Bronchial epithelial cell (primary cell): ENCODE measurements around the gene SKAP2. TPM values are rescaled to one million over a fixed set of nuclear protein-coding genes. Genes with fewer than 3 reads are reported as not detected.

Experiments used
- DNase-seq: peaks from one replicate; pipeline ENCODE4 v3.0.0-alpha.2; 2010; ENCODE audit warnings: low read depth
- FAIRE-seq: peaks from 2 replicates; lab custom pipeline; 2011; peaks lifted over from hg19 to GRCh38; lab: Jason Lieb, UNC
- H3K27me3 ChIP-seq: 2 replicates; pipeline ENCODE4 v1.5.1; 2011; ENCODE audit warnings: low read length; ENCODE audit not compliant: control insufficient read depth, insufficient read depth
- H3K36me3 ChIP-seq: 2 replicates; pipeline ENCODE4 v1.5.1; 2011; ENCODE audit warnings: low read length; ENCODE audit not compliant: control insufficient read depth, insufficient read depth
- H3K4me3 ChIP-seq: 2 replicates; pipeline ENCODE4 v1.5.1; 2011; ENCODE audit warnings: mild to moderate bottlenecking, low read depth, low read length, control low read depth
- total RNA-seq: library from RNA; depleted of rRNA; stranded (reverse); fragments of >200 nt; gene quantifications from 2 replicates; pipeline ENCODE4 v1.2.1, GENCODE V29; 2014
- TF ChIP-seq, protein P1 (sequence below): IDR thresholded peaks from 2 replicates; pipeline ENCODE4 v1.5.1; 2011; ENCODE audit warnings: mild to moderate bottlenecking, moderate library complexity, low read length, control low read depth, inconsistent platforms; ENCODE audit not compliant: insufficient read depth, severe bottlenecking

SKAP2 gene
- total RNA-seq, 1 donor from 2014 or later, result 2.1 TPM

DNA sequence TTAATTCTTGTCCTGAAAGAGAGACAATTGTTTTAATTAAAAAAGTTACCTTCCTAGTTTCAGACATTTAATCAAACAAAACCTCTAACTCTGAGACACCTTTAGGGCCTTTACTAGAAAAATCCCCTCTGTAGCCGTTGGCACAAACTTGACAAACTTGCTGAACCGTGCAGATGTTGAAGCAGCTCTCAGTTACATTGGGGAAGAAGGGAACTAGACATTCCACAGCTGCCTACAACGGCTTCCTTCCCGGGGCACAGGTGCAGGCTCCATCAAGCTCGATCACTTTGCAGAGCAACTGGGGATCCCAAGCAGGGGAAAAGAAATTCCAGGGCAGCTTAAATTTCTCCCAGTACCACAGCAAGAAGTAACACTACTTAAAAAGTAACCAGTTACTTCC, 141.3 kb downstream of the SKAP2 start:
- no peak for DNase-seq
- TF ChIP-seq, protein P1, sequence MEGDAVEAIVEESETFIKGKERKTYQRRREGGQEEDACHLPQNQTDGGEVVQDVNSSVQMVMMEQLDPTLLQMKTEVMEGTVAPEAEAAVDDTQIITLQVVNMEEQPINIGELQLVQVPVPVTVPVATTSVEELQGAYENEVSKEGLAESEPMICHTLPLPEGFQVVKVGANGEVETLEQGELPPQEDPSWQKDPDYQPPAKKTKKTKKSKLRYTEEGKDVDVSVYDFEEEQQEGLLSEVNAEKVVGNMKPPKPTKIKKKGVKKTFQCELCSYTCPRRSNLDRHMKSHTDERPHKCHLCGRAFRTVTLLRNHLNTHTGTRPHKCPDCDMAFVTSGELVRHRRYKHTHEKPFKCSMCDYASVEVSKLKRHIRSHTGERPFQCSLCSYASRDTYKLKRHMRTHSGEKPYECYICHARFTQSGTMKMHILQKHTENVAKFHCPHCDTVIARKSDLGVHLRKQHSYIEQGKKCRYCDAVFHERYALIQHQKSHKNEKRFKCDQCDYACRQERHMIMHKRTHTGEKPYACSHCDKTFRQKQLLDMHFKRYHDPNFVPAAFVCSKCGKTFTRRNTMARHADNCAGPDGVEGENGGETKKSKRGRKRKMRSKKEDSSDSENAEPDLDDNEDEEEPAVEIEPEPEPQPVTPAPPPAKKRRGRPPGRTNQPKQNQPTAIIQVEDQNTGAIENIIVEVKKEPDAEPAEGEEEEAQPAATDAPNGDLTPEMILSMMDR, result no peak
- H3K4me3 ChIP-seq, result no peak overlapping the region

DNA sequence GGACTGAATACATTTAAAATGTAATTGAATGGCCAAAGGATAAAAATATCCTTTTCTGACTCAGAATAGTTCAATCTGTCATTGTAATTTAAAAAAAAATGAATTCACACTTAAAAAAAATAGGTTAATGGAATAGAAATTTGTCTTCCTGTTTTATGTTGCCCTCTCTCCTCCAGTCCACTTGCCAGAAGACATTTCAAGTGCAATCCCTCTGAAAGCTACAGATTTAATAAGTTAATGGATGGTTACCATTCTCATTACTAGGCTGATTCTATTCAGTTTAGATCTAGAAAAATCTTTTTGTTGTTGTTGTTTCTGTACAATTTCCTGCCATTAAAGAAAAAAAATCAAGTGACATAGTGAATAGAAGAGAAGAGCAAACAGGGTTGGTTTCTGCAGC, 142.9 kb downstream of the SKAP2 start:
- no peak overlapping the region for H3K4me3 ChIP-seq
- FAIRE-seq, result no peak
- TF ChIP-seq, protein P1, result no peak

More for the DNA sequence above, 141.3 kb downstream of the SKAP2 start:
- Histone ChIP-seq H3K36me3 (no peaks in the 10 kb centered on the region), H3K27me3 (no peaks in the 10 kb centered on the region)
- FAIRE-seq, result no peak

DNA sequence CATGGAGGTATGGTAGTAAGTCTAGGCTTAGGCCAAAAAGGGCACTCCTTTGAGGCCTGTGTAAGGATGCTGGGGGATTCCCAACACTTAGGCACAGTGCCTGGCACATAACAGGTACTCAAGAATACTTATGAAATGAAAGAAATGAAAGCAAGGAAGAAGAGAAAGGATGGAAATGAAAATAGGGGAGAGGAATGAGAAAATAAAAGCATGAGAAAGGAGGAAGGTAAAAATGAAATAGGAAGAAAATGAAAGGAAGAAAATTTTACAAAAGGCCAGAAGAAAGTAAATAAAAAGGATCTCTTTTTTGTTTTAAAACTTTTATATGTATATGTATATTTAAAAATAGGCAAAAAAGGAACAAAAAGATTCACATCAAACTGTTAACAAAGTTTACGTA, 146.3 kb downstream of the SKAP2 start:
- H3K4me3 ChIP-seq, result no peak overlapping the region
- TF ChIP-seq, protein P1, result no peak
- FAIRE-seq (no peak), DNase-seq (no peak)
- no peaks in the 10 kb centered on the region for H3K27me3 ChIP-seq
- no peaks in the 10 kb centered on the region for H3K36me3 ChIP-seq

More for the DNA sequence above, 142.9 kb downstream of the SKAP2 start:
- DNase-seq, result no peak
- no peaks in the 10 kb centered on the region for H3K27me3 ChIP-seq
- no peaks in the 10 kb centered on the region for H3K36me3 ChIP-seq

DNA sequence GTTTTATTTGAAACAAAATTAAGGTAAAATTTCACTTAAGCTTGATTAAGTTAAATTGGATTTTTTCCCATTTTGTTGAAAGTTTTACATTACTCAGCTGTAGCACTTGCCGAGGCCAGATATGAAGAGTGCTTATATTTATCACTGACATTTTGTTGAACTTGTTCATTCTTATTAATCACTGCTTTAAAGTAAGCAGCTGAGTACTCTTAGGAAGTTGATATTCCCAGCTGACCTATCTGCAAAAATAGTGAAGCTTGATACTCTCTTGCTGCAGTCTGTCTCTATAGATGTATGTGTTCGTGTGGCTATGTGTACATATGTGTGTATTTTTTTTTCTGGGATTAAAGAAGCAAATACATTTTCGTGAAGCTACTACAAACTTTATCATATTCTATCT, 150.0 kb downstream of the SKAP2 start:
- Histone ChIP-seq H3K4me3 (no peak overlapping the region), H3K27me3 (no peaks in the 10 kb centered on the region), H3K36me3 (no peaks in the 10 kb centered on the region)
- FAIRE-seq, result no peak
- TF ChIP-seq, protein P1, result no peak
- DNase-seq, result no peak

DNA sequence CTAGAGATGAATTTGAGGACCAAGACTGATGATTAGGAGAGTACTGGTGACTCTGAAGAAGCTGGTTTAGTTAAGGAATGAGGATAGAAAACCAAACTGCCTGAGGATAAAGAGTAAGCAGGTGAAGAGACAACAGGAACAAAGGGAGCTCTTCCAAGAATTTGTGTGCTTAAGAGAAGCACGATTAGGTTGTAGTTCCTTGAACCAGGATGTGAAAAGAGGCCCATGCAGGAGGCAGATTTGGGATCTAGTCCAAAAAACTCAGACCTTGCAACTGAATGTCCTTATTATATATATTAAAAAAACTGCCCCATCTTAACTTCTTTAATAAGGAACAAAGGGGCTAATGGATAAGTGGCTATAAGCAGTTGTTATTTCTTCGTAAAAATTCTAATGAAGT, 150.4 kb downstream of the SKAP2 start:
- Histone ChIP-seq H3K4me3 (no peak overlapping the region), H3K36me3 (no peaks in the 10 kb centered on the region), H3K27me3 (no peaks in the 10 kb centered on the region)
- no peak for DNase-seq
- TF ChIP-seq, protein P1, result no peak
- FAIRE-seq, result no peak
